SH-SY5Y (cell line): ENCODE measurements around the gene CLDN10.

Experiments
- GATA2 ChIP-seq: IDR thresholded peaks from 2 replicates; pipeline ENCODE4 v1.6.1; 2011; ENCODE audit warnings: mild to moderate bottlenecking, low read depth, low read length
- GATA3 ChIP-seq: IDR thresholded peaks from 2 replicates; pipeline ENCODE4 v1.6.1; 2011; ENCODE audit warnings: low read depth, mild to moderate bottlenecking, low read length, moderate library complexity

GRCh38 chr13:95573221-95573620 lies 20.7 kb downstream of the CLDN10 start:
- TF ChIP-seq GATA3 (no peak), GATA2 (no peak)
